NB4 (cell line): ENCODE results near the gene GART.

Experiments
- DNase-seq: peaks from one replicate; pipeline ENCODE4 v3.0.0; 2010; ENCODE audit warnings: low read depth
- H3K4me3 ChIP-seq: one replicate; pipeline ENCODE4 v1.5.1; 2011; ENCODE audit warnings: mild to moderate bottlenecking, low read depth, low read length, moderate library complexity
- CTCF ChIP-seq: IDR thresholded peaks from one replicate; pipeline ENCODE4 v1.5.1; 2012; ENCODE audit warnings: low read depth, low read length
- MAX ChIP-seq: IDR thresholded peaks from 2 replicates; pipeline ENCODE4 v1.6.1; 2011; ENCODE audit warnings: low read depth, low read length
- MYC ChIP-seq: IDR thresholded peaks from 2 replicates; pipeline ENCODE4 v1.6.1; 2011; ENCODE audit warnings: low read depth, low read length
- POLR2A ChIP-seq: IDR thresholded peaks from 2 replicates; pipeline ENCODE4 v1.6.1; 2011; ENCODE audit warnings: mild to moderate bottlenecking; ENCODE audit not compliant: insufficient read length; ENCODE audit errors: extremely low read depth

Gene GART

GRCh38 chr21:33539616-33540015 is 2.3 kb downstream of the GART start:
- DNase-seq, result no peak
- peak overlapping the region; percentile 90 for H3K4me3 ChIP-seq
- TF ChIP-seq POLR2A, result no peak
- TF ChIP-seq MAX, result no peak
- no peak for TF ChIP-seq MYC

- DNase-seq, result no peak
Observed at GRCh38 chr21:33537212-33537611, 4.7 kb downstream of the GART start.

GRCh38 chr21:33531007-33531406 is 10.9 kb downstream of the GART start:
- DNase-seq, result no peak
- H3K4me3 ChIP-seq, result no peak overlapping the region
- TF ChIP-seq POLR2A (no peak), MAX (no peak), MYC (no peak), CTCF (no peak)

More at GRCh38 chr21:33537212-33537611, 4.7 kb downstream of the GART start:
- no peak overlapping the region for H3K4me3 ChIP-seq
- TF ChIP-seq MAX, result no peak
- no peak for TF ChIP-seq POLR2A
- no peak for TF ChIP-seq CTCF
- TF ChIP-seq MYC, result no peak

- TF ChIP-seq CTCF (no peak), POLR2A (no peak)
- no peak for DNase-seq
Observed at GRCh38 chr21:33522953-33523349, 19.0 kb downstream of the GART start.

GRCh38 chr21:33522297-33522952 is 19.5 kb downstream of the GART start:
- no peak overlapping the region for H3K4me3 ChIP-seq
- no peak for DNase-seq
- TF ChIP-seq MYC, result no peak
- TF ChIP-seq MAX, result no peak
- TF ChIP-seq CTCF, result no peak
- no peak for TF ChIP-seq POLR2A

More at GRCh38 chr21:33522953-33523349, 19.0 kb downstream of the GART start:
- no peak overlapping the region for H3K4me3 ChIP-seq

GRCh38 chr21:33518899-33519298 is 23.0 kb downstream of the GART start:
- no peak for TF ChIP-seq MAX
- TF ChIP-seq CTCF, result no peak
- TF ChIP-seq POLR2A, result no peak
- TF ChIP-seq MYC, result no peak
- H3K4me3 ChIP-seq, result no peak overlapping the region
- DNase-seq, result no peak
